Measurements from ENCODE around the gene HDAC3. TPM values are rescaled to one million over a fixed set of nuclear protein-coding genes. Genes with fewer than 3 reads are reported as not detected.

The HDAC3 gene
- total RNA-seq, 1 donor from 2014 or later: 55.2 TPM

- peak; percentile 67 for DNase-seq (ENCODE audit: low read depth)
- H3K4me3 ChIP-seq (ENCODE audit: low read depth, low read length): no peak overlapping the region
- TF ChIP-seq CTCF (conservative IDR thresholded peaks at IDR 0.05; ENCODE audit: low read depth, low read length): no peak
Observed at GRCh38 chr5:141657937-141658545, 21.4 kb upstream of the HDAC3 start.

- no peak for TF ChIP-seq CTCF (conservative IDR thresholded peaks at IDR 0.05; ENCODE audit: low read depth, low read length)
- no peak overlapping the region for H3K4me3 ChIP-seq (ENCODE audit: low read depth, low read length)
- DNase-seq (ENCODE audit: low read depth): no peak
Observed at GRCh38 chr5:141657404-141657803, 20.8 kb upstream of the HDAC3 start.

- no peak overlapping the region for H3K4me3 ChIP-seq (ENCODE audit: low read depth, low read length)
- no peak for DNase-seq (ENCODE audit: low read depth)
- no peak for TF ChIP-seq CTCF (conservative IDR thresholded peaks at IDR 0.05; ENCODE audit: low read depth, low read length)
Observed at GRCh38 chr5:141656396-141656795, 19.7 kb upstream of the HDAC3 start.

GRCh38 chr5:141655020-141655419 is 18.4 kb upstream of the HDAC3 start:
- no peak overlapping the region for H3K4me3 ChIP-seq (ENCODE audit: low read depth, low read length)
- DNase-seq (ENCODE audit: low read depth): no peak
- TF ChIP-seq CTCF (conservative IDR thresholded peaks at IDR 0.05; ENCODE audit: low read depth, low read length): no peak

GRCh38 chr5:141654298-141654697 is 17.6 kb upstream of the HDAC3 start:
- TF ChIP-seq CTCF (conservative IDR thresholded peaks at IDR 0.05; ENCODE audit: low read depth, low read length): no peak
- DNase-seq (ENCODE audit: low read depth): peak; percentile 29

GRCh38 chr5:141651728-141652105 is 15.1 kb upstream of the HDAC3 start:
- peak overlapping the region; percentile 89 for H3K4me3 ChIP-seq (ENCODE audit: low read depth, low read length)
- no peak for DNase-seq (ENCODE audit: low read depth)
- TF ChIP-seq CTCF (conservative IDR thresholded peaks at IDR 0.05; ENCODE audit: low read depth, low read length): no peak

More at GRCh38 chr5:141654298-141654697, 17.6 kb upstream of the HDAC3 start:
- H3K4me3 ChIP-seq (ENCODE audit: low read depth, low read length): no peak overlapping the region
